ENCODE measurements around the gene SMR3A.

SMR3A gene

GRCh38 chr4:70371987-70372386 lies 11.4 kb downstream of the SMR3A start:
- H3K9me3 ChIP-seq (ENCODE audit: control insufficient read depth, insufficient read depth, low read length) = no peaks in the 10 kb centered on the region
- H3K4me1 ChIP-seq (ENCODE audit: control insufficient read depth, insufficient read depth, low read length) = no peaks in the 10 kb centered on the region
- no peak overlapping the region for H3K9ac ChIP-seq (ENCODE audit: low read depth, low read length)

GRCh38 chr4:70372760-70373159 lies 12.2 kb downstream of the SMR3A start:
- no peaks in the 10 kb centered on the region for H3K27me3 ChIP-seq (ENCODE audit: control insufficient read depth, insufficient read depth, low read length)
- H3K4me3 ChIP-seq (ENCODE audit: low read depth, low read length) = no peak overlapping the region
- no peaks in the 10 kb centered on the region for H3K36me3 ChIP-seq (ENCODE audit: control insufficient read depth, insufficient read depth, low read length)
- no peaks in the 10 kb centered on the region for H3K9me3 ChIP-seq (ENCODE audit: control insufficient read depth, insufficient read depth, low read length)
- H3K4me1 ChIP-seq (ENCODE audit: control insufficient read depth, insufficient read depth, low read length) = no peaks in the 10 kb centered on the region
- no peak overlapping the region for H3K9ac ChIP-seq (ENCODE audit: low read depth, low read length)

More at GRCh38 chr4:70371987-70372386, 11.4 kb downstream of the SMR3A start:
- Histone ChIP-seq H3K4me3 (ENCODE audit: low read depth, low read length) (no peak overlapping the region), H3K36me3 (ENCODE audit: control insufficient read depth, insufficient read depth, low read length) (no peaks in the 10 kb centered on the region), H3K27me3 (ENCODE audit: control insufficient read depth, insufficient read depth, low read length) (no peaks in the 10 kb centered on the region)

- Histone ChIP-seq H3K27me3 (ENCODE audit: control insufficient read depth, insufficient read depth, low read length) (no peaks in the 10 kb centered on the region), H3K4me3 (ENCODE audit: low read depth, low read length) (no peak overlapping the region), H3K9me3 (ENCODE audit: control insufficient read depth, insufficient read depth, low read length) (no peaks in the 10 kb centered on the region), H3K36me3 (ENCODE audit: control insufficient read depth, insufficient read depth, low read length) (no peaks in the 10 kb centered on the region), H3K9ac (ENCODE audit: low read depth, low read length) (no peak overlapping the region), H3K4me1 (ENCODE audit: control insufficient read depth, insufficient read depth, low read length) (no peaks in the 10 kb centered on the region)
Measured at GRCh38 chr4:70380578-70380977, 20.0 kb downstream of the SMR3A start.

DNA sequence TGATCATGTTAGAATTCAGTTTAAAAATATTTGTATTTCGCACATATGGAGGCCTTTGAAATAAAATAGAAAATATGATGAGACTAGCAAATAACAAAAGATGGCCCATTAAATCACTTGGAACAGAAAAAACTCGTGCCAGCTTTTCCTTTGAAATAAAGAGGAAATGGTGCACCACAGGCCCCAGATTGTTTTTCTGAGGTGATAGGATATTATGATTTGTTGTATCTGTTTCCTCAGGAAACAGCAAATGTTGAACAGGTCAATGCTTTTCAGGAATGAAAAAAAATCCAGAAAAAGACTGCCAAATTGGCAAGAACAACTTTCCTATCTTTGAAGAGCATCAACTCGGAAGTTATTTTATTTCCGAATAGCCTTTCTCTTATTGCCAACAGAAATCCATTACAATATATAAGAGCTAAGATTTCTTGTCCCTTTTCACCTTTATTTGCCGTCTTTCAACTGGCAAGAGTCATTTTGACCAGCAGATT lies 22.2 kb downstream of the SMR3A start, which contains the start of gene SMR3B:
SMR3B (plus strand) TSS at position 441 of the 491 bp plus-strand sequence. CDS start 1,380 bp downstream, outside the sequence.
- Histone ChIP-seq H3K36me3 (ENCODE audit: control insufficient read depth, insufficient read depth, low read length) (no peaks in the 10 kb centered on the region), H3K9me3 (ENCODE audit: control insufficient read depth, insufficient read depth, low read length) (no peaks in the 10 kb centered on the region), H3K27me3 (ENCODE audit: control insufficient read depth, insufficient read depth, low read length) (no peaks in the 10 kb centered on the region), H3K9ac (ENCODE audit: low read depth, low read length) (no peak within 1 kb of the TSS), H3K4me1 (ENCODE audit: control insufficient read depth, insufficient read depth, low read length) (no peaks in the 10 kb centered on the region), H3K4me3 (ENCODE audit: low read depth, low read length) (no peak within 1 kb of the TSS)

DNA sequence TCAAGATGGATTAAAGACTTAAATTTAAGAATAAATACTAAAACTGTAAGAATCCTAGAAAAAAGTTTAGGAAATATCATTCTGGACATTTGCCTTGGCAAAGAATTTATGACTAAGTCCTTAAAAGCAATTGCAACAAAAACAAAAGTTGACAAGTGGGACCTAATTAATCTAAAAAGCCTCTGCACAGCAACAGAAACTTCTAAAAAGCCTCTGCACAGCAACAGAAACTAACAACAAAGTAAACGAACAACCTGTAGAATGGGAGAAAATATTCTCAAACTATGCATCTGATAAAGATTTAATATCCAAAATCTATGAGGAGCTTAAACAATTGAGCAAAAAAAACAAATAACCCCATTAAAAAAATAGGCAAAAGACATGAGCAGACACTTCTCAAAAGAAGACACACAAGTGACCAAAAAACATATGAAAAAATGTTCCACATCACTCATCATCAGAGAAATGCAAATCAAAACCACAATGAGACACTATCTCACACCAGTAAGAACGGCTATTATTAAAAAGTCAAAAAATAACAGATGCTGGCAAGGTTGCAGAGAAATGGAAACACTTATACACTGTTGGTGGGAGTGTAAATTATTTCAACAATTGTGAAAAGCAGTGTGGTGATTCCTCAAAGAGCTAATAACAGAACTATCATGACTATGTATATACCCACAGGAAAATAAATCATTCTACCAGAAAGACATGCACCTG lies 31.7 kb downstream of the SMR3A start:
- no peak overlapping the region for H3K9ac ChIP-seq (ENCODE audit: low read depth, low read length)
- H3K4me1 ChIP-seq (ENCODE audit: control insufficient read depth, insufficient read depth, low read length) = no peaks in the 10 kb centered on the region

GRCh38 chr4:70397580-70397979 lies 37.0 kb downstream of the SMR3A start, which contains the start of gene OPRPN:
Gene OPRPN (plus strand): TSS chr4:70397940. CDS start chr4:70399286, 1,346 bp downstream.
- Histone ChIP-seq H3K27me3 (ENCODE audit: control insufficient read depth, insufficient read depth, low read length) (no peaks in the 10 kb centered on the region), H3K4me3 (ENCODE audit: low read depth, low read length) (no peak within 1 kb of the TSS)

More for the DNA sequence above, 31.7 kb downstream of the SMR3A start:
- no peak overlapping the region for H3K4me3 ChIP-seq (ENCODE audit: low read depth, low read length)
- H3K9me3 ChIP-seq (ENCODE audit: control insufficient read depth, insufficient read depth, low read length) = no peaks in the 10 kb centered on the region
- no peaks in the 10 kb centered on the region for H3K36me3 ChIP-seq (ENCODE audit: control insufficient read depth, insufficient read depth, low read length)
- H3K27me3 ChIP-seq (ENCODE audit: control insufficient read depth, insufficient read depth, low read length) = no peaks in the 10 kb centered on the region

GRCh38 chr4:70399319-70399718 lies 38.8 kb downstream of the SMR3A start:
- no peaks in the 10 kb centered on the region for H3K4me1 ChIP-seq (ENCODE audit: control insufficient read depth, insufficient read depth, low read length)
- H3K4me3 ChIP-seq (ENCODE audit: low read depth, low read length) = no peak overlapping the region
- no peaks in the 10 kb centered on the region for H3K9me3 ChIP-seq (ENCODE audit: control insufficient read depth, insufficient read depth, low read length)
- no peaks in the 10 kb centered on the region for H3K36me3 ChIP-seq (ENCODE audit: control insufficient read depth, insufficient read depth, low read length)
- no peaks in the 10 kb centered on the region for H3K27me3 ChIP-seq (ENCODE audit: control insufficient read depth, insufficient read depth, low read length)
- H3K9ac ChIP-seq (ENCODE audit: low read depth, low read length) = no peak overlapping the region

More at GRCh38 chr4:70397580-70397979, 37.0 kb downstream of the SMR3A start, which contains the start of gene OPRPN:
- Histone ChIP-seq H3K4me1 (ENCODE audit: control insufficient read depth, insufficient read depth, low read length) (no peaks in the 10 kb centered on the region), H3K36me3 (ENCODE audit: control insufficient read depth, insufficient read depth, low read length) (no peaks in the 10 kb centered on the region), H3K9me3 (ENCODE audit: control insufficient read depth, insufficient read depth, low read length) (no peaks in the 10 kb centered on the region), H3K9ac (ENCODE audit: low read depth, low read length) (no peak within 1 kb of the TSS)

- Histone ChIP-seq H3K9me3 (ENCODE audit: control insufficient read depth, insufficient read depth, low read length) (no peaks in the 10 kb centered on the region), H3K4me1 (ENCODE audit: control insufficient read depth, insufficient read depth, low read length) (no peaks in the 10 kb centered on the region), H3K4me3 (ENCODE audit: low read depth, low read length) (no peak overlapping the region), H3K36me3 (ENCODE audit: control insufficient read depth, insufficient read depth, low read length) (no peaks in the 10 kb centered on the region), H3K27me3 (ENCODE audit: control insufficient read depth, insufficient read depth, low read length) (no peaks in the 10 kb centered on the region), H3K9ac (ENCODE audit: low read depth, low read length) (no peak overlapping the region)
Measured at GRCh38 chr4:70402762-70403161, 42.2 kb downstream of the SMR3A start.

GRCh38 chr4:70405765-70406164 lies 45.2 kb downstream of the SMR3A start:
- no peaks in the 10 kb centered on the region for H3K9me3 ChIP-seq (ENCODE audit: control insufficient read depth, insufficient read depth, low read length)
- H3K4me3 ChIP-seq (ENCODE audit: low read depth, low read length) = no peak overlapping the region
- H3K27me3 ChIP-seq (ENCODE audit: control insufficient read depth, insufficient read depth, low read length) = no peaks in the 10 kb centered on the region
- no peaks in the 10 kb centered on the region for H3K36me3 ChIP-seq (ENCODE audit: control insufficient read depth, insufficient read depth, low read length)
- H3K4me1 ChIP-seq (ENCODE audit: control insufficient read depth, insufficient read depth, low read length) = no peaks in the 10 kb centered on the region
- no peak overlapping the region for H3K9ac ChIP-seq (ENCODE audit: low read depth, low read length)
